ENCODE results near the gene ANO3.
"Not testable (repeated sequence)": the region's sequence is repeated elsewhere in the genome, so short reads cannot be mapped to it uniquely, and the experiment has no call there.

ANO3 gene

DNA sequence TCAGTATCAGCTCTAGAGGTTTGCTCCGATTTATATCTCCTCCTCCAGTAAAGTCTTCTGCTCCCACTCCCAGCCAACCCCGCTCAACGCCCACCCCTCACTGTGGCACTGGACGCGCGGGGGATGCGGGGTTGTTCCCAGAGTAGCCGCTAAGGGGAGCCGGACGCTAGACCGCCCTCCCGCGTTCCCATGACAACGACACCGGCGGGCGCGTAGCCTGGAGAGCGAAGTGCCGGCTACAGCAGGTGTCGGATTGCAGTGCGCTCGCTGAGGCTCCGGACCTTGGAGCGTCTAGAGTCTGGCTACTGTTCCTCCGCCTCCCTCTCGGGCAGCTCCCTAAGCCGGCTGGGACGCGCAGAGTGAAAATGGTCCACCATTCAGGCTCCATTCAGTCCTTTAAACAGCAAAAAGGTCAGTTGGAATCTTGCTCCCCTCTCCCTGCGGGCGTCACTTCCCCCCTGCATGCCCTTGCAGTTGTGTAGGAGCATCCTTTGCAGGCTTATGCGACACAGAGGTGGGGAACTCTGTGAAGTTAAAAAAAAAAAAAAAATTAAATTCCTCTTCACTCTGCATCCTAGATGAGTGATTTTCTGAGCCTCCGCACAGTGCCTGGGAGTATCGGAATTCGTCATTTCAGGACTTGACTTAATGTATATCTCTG is at the start of gene ANO3:
Gene ANO3, plus strand, starts transcription at position 220 of the 661 bp plus-strand sequence. Its CDS starts 146 bp downstream, at position 366.
- peak; percentile 8 for DNase-seq (ENCODE audit: low read depth)

GRCh38 chr11:26283852-26284408 is 48.0 kb upstream of the ANO3 start:
- no peak for DNase-seq (ENCODE audit: low read depth)

- no peak for DNase-seq (ENCODE audit: low read depth)
These were observed 46.3 kb upstream of the ANO3 start for GRCh38 chr11:26285608-26286007.

- DNase-seq (ENCODE audit: low read depth) = no peak
These were observed 45.4 kb upstream of the ANO3 start for GRCh38 chr11:26286472-26287066.

DNA sequence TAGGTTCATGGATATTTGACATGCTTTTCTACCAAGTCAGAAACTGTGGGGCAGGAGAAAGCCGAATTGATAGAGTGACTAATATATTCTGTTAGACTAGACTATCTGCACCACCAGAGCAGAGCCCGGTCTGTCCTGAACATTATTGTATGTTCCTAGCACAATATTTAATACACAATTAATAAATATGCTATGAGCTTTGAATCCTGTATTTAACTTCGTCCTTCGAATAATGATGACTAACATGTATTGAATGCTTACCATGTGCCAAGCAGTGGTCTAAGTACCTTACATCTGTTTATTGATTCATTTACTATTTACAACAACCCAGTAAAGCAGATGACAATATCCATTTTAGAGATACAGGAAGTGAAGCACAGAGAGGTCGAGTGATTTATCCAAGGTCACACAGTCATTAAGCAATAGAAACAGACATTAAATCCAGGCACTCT is 44.8 kb upstream of the ANO3 start:
- no peak for DNase-seq (ENCODE audit: low read depth)

DNA sequence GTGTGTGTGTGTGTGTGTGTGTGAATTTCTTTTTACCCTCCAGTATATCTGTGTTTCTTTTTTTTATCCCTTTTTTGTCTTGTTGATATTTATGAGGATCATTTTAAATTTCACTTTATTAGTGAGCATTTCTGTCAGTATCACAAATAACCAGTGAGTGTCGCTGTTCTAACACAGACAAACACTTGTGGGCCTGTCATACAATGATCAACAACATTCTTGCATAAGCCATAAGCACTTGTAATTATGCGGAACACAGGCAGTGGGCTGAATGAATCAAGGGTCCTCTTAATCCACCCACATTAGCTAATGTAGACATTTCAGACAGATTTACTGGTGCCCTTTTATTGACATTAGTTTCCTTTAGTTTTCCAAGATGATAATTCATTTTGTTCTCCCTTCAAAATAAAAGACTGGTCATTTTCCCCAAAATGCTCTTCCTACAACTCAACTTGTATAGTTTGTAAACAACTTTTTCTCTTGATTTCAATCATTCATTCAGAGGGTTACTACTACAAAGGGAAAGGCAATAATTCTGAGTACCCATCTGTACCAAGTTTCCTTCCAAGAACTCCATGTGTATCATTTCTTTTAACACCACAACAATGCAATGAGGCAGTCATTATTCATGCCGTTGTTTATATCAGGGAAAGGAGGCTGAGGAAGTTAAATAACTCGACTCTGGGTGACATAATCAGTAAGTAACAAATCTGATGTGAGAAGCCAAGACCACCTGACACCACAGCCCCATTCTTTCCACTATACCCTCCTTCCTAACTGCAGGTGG is 34.5 kb upstream of the ANO3 start:
- peak; percentile 21 for DNase-seq (ENCODE audit: low read depth)

GRCh38 chr11:26316372-26316771 is 15.6 kb upstream of the ANO3 start:
- DNase-seq (ENCODE audit: low read depth) = not testable (repeated sequence)

- DNase-seq (ENCODE audit: low read depth) = no peak
These were observed 12.0 kb upstream of the ANO3 start for GRCh38 chr11:26319906-26320305.

GRCh38 chr11:26321516-26321915 is 10.4 kb upstream of the ANO3 start:
- DNase-seq (ENCODE audit: low read depth) = no peak

DNA sequence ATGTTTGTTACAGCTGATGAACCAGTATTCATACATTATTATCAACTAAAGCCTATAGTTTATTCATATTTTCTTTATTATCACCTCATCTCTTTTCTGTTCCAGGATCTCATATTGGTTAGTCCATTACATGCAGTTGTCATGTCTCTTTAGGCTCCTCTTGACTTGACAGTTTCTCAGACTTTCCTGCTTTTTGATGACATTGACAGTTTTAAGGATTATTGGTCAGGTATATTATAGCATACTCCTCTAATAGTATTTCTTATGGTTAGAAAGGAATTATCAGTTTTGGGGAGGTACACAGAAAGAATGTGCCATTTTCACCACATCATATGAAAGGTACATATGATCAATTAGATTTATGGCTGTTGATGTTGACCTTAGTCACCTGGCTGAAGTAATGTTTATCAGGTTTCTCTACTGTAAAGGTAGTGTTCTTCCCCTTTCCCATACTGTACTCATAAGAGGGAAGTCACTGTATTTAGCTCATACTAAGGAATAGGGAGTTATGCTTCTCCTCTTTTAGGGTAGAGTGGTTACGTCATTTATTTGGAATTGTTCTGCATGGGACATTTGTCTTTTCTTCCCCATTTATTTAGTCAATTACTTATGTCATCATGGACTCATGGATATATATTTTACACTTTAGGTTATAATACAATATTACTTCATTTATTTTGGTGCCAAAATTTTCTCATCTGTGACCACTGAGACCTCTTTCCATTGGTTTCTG is 9.4 kb upstream of the ANO3 start:
- no peak for DNase-seq (ENCODE audit: low read depth)

- DNase-seq (ENCODE audit: low read depth) = no peak
These were observed 8.1 kb upstream of the ANO3 start for GRCh38 chr11:26323837-26324236.

DNA sequence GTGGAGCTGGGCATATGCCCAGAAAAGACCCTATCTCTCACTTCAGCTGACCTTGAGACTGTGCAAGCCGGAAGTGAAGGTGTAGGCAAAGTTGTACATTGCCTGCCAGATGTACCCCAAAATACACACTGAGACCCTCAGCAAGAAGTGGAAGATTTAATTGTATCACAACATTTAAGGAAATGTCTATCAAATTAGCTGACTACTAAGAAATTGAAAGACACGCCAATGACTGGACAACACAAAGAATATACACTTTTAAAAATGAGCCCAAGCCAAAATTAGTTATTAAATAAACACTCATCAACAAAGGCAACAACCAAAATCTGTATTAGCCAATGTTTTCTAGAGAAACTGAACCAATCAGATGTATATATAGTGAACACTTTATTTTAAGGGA is 7.7 kb upstream of the ANO3 start:
- no peak for DNase-seq (ENCODE audit: low read depth)

DNA sequence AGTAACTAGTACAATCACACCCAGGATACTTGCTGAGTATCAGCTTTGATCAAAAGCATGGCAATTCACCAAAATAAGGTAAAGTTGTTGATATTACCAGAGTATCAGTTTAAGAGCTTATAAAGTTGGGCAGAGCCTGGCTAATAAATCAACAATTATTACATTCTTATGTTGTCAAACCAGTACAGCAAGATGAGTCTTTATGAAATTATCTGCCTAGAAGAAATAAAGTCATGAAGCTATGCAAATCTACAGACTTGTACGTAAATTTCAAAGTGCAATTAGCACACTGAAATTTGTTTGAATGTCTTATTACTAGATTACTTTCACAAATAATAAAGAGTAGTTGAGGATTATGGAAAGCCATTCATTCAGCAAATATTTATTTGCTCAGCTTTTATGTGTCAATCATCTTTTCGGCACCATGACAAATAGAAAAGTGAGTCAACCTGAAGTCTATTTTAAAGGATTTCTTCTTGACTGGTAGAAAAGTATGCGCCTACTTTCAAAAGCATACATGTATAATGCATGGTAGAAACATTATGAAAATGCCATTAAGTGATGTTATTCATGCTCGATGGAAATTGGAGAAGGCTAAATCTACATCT is 5.0 kb upstream of the ANO3 start:
- no peak for DNase-seq (ENCODE audit: low read depth)

GRCh38 chr11:26329206-26329605 is 2.7 kb upstream of the ANO3 start:
- DNase-seq (ENCODE audit: low read depth) = no peak

GRCh38 chr11:26330262-26330661 is 1.7 kb upstream of the ANO3 start:
- no peak for DNase-seq (ENCODE audit: low read depth)

- no peak for DNase-seq (ENCODE audit: low read depth)
These were observed 614 bp downstream of the ANO3 start for GRCh38 chr11:26332572-26332915.

DNA sequence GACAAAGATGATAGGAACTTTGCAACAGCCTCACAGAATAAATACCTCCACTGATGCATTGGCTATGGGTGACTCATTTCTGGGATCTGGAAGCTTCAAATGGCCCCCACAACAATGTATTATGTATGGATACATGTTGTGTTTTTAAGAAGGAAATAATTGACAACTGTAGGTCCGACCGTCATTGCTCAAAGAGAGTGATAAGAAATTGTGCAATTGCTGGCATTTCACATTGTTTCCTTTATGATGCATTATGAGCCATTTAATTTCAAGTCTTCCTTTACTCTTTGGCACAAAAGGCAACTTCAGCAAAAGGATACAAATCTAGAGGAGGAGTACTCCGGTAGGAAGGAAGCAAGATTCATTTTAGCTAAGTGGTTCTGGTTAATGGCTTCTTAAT is 2.0 kb downstream of the ANO3 start:
- DNase-seq (ENCODE audit: low read depth) = no peak

GRCh38 chr11:26335903-26336302 is 4.0 kb downstream of the ANO3 start:
- no peak for DNase-seq (ENCODE audit: low read depth)

DNA sequence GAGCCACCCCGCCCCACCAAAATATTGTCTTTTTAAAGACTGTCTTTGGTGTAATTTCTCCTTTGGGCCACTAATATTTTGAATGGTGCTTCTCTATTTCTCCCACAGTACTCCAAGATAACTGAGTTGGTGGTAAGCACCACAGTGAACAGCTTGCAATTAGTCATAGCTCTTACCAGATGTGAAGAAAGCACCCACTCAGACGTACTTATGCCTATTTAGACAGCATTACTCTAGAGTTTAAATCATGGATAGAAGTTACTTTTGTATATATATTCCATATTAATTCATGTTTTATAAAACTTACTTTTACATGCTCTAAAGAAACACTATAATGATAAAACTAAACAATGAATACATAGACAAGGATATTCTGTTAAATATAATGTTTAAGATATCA is 12.7 kb downstream of the ANO3 start:
- no peak for DNase-seq (ENCODE audit: low read depth)

- DNase-seq (ENCODE audit: low read depth) = no peak
These were observed 16.8 kb downstream of the ANO3 start for GRCh38 chr11:26348776-26349175.

GRCh38 chr11:26350002-26350401 is 18.1 kb downstream of the ANO3 start:
- no peak for DNase-seq (ENCODE audit: low read depth)

GRCh38 chr11:26353010-26353409 is 21.1 kb downstream of the ANO3 start:
- DNase-seq (ENCODE audit: low read depth) = no peak
